Endothelial cell of umbilical vein (primary cell): ENCODE data around the gene CLDN6.

Source experiments
- POLR2A ChIP-seq: IDR thresholded peaks from 2 replicates; pipeline ENCODE4 v1.6.1; 2012; ENCODE audit warnings: low read depth, mild to moderate bottlenecking, control low read depth, low read length
- POLR2AphosphoS5 ChIP-seq: IDR thresholded peaks from 2 replicates; pipeline ENCODE4 v1.6.1; 2012; ENCODE audit warnings: low read depth, mild to moderate bottlenecking, control low read depth, low read length, moderate library complexity; ENCODE audit not compliant: insufficient read depth

- TF ChIP-seq POLR2A = peak; percentile 62
- TF ChIP-seq POLR2AphosphoS5 = peak; percentile 97
Observed at GRCh38 chr16:3023669-3024478, 5.9 kb upstream of the CLDN6 start, which contains the start of the genes HCFC1R1 and THOC6.
